Activated CD4-positive, alpha-beta memory T cell treated with anti-CD3 and anti-CD28 coated beads, Interleukin-2, amount 10 ng/mL, durations not matched to agents 7 days and 5 days (primary cell): Measurements from ENCODE around the gene NCOA4. TPM values are rescaled to one million over a fixed set of nuclear protein-coding genes. Genes with fewer than 3 reads are reported as not detected.

Experiments used
- CTCF ChIA-PET: fragments of 350-600 bp; sonication (Branson Sonifier 250); formaldehyde crosslinking; loops from one replicate; lab custom pipeline; 2021; ENCODE audit warnings: antibody characterized with exemption, inconsistent platforms; lab: Charles Lee
- POLR2A ChIA-PET: fragments of 350-600 bp; sonication (Branson Sonifier 250); formaldehyde crosslinking; loops from one replicate; lab custom pipeline; 2021; ENCODE audit warnings: antibody characterized with exemption; lab: Charles Lee
- DNase-seq: peaks from one replicate; pipeline ENCODE4 v3.0.0-alpha.2; 2020
- H3K27ac Mint-ChIP-seq: one replicate; pipeline ENCODE4 v1.8.0; 2021; ENCODE audit warnings: mild to moderate bottlenecking, mixed read lengths
- H3K27me3 Mint-ChIP-seq: one replicate; pipeline ENCODE4 v1.8.0; 2021; ENCODE audit warnings: mixed read lengths
- H3K36me3 Mint-ChIP-seq: one replicate; pipeline ENCODE4 v1.8.0; 2021; ENCODE audit warnings: low read depth, mixed read lengths
- H3K4me1 Mint-ChIP-seq: one replicate; pipeline ENCODE4 v1.8.0; 2021; ENCODE audit warnings: mixed read lengths
- H3K4me3 Mint-ChIP-seq: one replicate; pipeline ENCODE4 v1.8.0; 2021; ENCODE audit warnings: mild to moderate bottlenecking, mixed read lengths
- H3K9me3 Mint-ChIP-seq: one replicate; pipeline ENCODE4 v1.8.0; 2021; ENCODE audit warnings: mixed read lengths
- total RNA-seq, 2 experiments: library from RNA; stranded (reverse); gene quantifications; one replicate each; pipeline ENCODE4 v1.2.3, GENCODE V29; 2021

The NCOA4 gene
- 100 to 1,000 TPM; 104 to 105 TPM for total RNA-seq

DNA sequence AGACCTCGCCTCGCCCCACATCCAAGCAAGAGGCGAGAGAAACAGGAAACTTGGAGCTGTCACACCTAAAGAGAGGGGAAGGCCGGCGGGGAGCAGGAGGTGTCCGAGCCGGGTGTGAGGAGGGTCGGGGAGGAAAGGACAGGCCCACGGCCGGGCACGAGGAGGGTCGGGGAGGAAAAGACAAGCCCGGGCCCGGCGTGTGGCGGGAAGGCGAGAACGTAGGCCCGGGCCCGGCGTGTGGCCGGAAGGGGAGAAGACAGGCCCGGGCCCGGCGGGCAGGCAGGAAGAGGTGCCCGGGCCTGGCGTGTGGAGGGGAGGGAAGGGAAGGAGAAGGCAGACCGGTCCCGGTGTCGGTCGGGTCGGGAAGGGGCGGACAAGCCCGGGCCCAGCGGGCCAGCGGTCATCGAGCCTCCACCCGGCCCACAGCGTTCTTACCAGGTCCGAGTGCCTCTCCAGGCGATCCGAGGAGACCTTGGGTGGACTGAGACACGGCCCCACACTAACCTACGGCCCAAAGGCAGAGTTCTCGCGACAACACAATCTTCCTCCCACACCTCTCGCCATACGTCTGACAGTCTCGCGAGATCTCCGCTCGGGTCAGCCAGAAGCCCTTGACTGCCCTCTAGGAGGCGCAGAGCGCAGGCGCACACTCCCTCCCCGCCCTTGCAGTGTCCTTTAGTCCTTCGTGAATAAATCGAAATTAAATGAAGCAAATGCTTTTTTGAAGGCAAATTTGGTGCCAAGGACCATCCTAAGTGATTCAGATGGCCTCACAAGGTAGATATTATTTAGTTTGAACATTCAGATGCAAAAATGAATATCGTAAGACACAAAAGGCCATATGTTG, at the start of gene NCOA4:
Gene NCOA4 (minus strand): TSS at position 533 of the 847 bp plus-strand sequence. CDS start 13,943 bp downstream, outside the sequence.
- H3K4me3 Mint-ChIP-seq = peak within 1 kb of the TSS; percentile 98
- peak within 1 kb of the TSS; percentile 84 for H3K27ac Mint-ChIP-seq
- H3K9me3 Mint-ChIP-seq = no peaks in the 10 kb centered on the region
- DNase-seq = peak; percentile 98
- peaks cover 44% of the 10 kb centered on the region for H3K4me1 Mint-ChIP-seq
- ChIA-PET POLR2A (interaction anchor here (0.8 to 1.8 kb wide), 4 partner anchors 11 to 240 kb away, joined by 3 to 5 read pairs (median 3); no protein-coding TSS in a partner anchor), CTCF (interaction anchor here (0.6 to 3.9 kb wide), 10 partner anchors 12 to 795 kb away, joined by 3 to 21 read pairs (median 5); no protein-coding TSS in a partner anchor)
- peaks cover 17% of the 10 kb centered on the region for H3K36me3 Mint-ChIP-seq
- H3K27me3 Mint-ChIP-seq = peaks cover 3% of the 10 kb centered on the region

DNA sequence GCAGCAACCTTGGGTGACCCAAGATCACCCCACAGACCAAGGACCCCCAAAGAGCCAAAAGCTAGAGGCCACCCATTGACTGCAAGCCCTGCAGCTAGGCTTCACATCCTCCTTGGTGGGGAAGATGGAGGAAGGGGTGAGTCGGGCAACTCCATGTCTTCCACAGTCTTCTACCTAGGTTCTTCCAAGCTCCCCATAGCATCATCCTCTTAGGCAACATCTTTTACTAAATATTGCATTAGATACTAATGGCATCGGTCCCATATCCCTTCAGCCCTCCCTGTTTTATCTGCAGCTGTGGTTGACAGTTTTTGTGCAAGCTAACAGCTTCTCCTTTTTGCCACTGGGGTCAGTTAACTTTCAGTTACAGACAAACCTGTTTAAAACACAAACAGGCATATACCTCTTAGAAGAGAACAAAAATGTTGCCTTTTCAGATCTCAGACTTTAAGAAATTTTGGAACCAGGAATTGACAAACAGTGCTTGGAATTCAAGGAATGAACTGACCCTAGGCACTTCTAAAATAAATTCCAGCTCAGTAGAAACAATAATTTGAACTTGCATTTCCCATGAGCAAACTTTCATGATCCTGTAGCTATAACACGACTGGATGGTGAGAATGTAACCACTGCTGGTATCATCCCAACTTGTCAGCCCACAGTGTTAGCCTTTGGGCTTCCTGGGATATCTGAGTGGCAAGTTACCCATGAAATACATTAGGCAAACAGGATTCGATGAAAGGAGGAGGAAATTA, 49.6 kb upstream of the NCOA4 start:
- no peak for DNase-seq
- CTCF ChIA-PET = interaction anchor here (0.9 kb wide), 1 partner anchor 53 kb away, joined by 3 read pairs; no protein-coding TSS in a partner anchor
- H3K27me3 Mint-ChIP-seq = no peaks in the 10 kb centered on the region
- H3K4me3 Mint-ChIP-seq = no peak overlapping the region
- H3K36me3 Mint-ChIP-seq = no peaks in the 10 kb centered on the region
- no peak overlapping the region for H3K27ac Mint-ChIP-seq
- POLR2A ChIA-PET = interaction anchor here (1.1 kb wide), 1 partner anchor 12 kb away, joined by 3 read pairs; no protein-coding TSS in a partner anchor
- no peaks in the 10 kb centered on the region for H3K9me3 Mint-ChIP-seq
- H3K4me1 Mint-ChIP-seq = peaks cover 5% of the 10 kb centered on the region

DNA sequence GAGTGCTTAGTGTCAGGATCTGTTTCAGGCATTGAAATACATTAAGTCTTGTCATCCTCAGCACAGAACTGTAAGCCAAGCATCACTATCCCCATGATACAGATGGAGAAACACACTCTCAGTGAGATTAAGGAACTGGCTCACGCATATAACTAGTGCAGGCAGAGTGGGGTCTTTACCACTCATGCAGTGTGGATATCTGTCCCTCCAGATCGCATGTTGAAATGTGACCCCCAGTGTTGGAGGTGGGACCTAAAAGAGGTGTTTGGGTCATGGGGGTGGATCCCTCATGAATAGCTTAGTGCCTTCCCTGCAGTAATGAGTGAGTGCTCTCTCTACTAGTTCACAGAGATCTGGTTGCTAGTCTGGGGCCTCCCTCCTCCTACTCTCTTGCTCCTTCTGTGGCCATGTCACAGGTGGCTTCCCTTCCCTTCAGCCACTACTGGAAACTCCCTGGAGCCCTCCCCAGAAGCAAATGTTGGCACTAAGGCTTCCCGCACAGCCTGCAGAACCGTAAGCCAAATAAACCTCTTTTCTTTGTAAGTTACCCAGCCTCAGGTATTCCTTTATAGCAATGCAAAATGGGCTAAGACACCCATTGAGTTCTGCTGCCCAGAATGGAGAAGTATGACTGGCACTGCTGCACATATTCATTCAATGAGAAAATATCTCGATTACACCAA, 47.4 kb upstream of the NCOA4 start:
- no peaks in the 10 kb centered on the region for H3K27me3 Mint-ChIP-seq
- no peaks in the 10 kb centered on the region for H3K36me3 Mint-ChIP-seq
- no peak overlapping the region for H3K4me3 Mint-ChIP-seq
- DNase-seq = no peak
- H3K9me3 Mint-ChIP-seq = no peaks in the 10 kb centered on the region
- no peak overlapping the region for H3K27ac Mint-ChIP-seq
- peaks cover 5% of the 10 kb centered on the region for H3K4me1 Mint-ChIP-seq
- ChIA-PET POLR2A (no interaction called here), CTCF (interaction anchor here (1.1 to 2.1 kb wide), 2 partner anchors 29 to 49 kb away, joined by 4 to 7 read pairs; no protein-coding TSS in a partner anchor)

DNA sequence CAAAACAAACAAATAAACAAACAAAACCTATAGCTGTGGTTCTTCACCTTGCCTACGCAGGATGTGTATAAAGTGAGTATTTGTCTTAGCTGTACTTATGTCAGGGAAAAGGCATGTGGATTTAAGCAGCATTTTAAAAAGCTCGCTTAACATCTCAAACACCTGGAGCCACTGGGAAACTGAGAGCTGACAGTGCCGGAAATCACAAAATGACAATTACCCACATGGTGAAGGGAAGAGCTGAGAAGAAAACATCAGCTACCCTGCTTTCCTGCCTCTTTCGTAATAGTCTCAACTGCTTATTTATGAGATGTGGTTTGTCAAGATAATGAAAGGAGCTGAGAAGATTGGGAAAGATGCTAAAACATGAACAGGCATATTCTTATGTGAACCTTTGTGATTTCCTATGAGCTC, 46.7 kb upstream of the NCOA4 start:
- DNase-seq = no peak
- no peaks in the 10 kb centered on the region for H3K27me3 Mint-ChIP-seq
- H3K36me3 Mint-ChIP-seq = no peaks in the 10 kb centered on the region
- H3K9me3 Mint-ChIP-seq = no peaks in the 10 kb centered on the region
- CTCF ChIA-PET = interaction anchor here (1.1 to 2.1 kb wide), 2 partner anchors 30 to 48 kb away, joined by 4 to 7 read pairs; no protein-coding TSS in a partner anchor
- no peak overlapping the region for H3K27ac Mint-ChIP-seq
- peaks cover 5% of the 10 kb centered on the region for H3K4me1 Mint-ChIP-seq
- POLR2A ChIA-PET = no interaction called here
- H3K4me3 Mint-ChIP-seq = no peak overlapping the region

DNA sequence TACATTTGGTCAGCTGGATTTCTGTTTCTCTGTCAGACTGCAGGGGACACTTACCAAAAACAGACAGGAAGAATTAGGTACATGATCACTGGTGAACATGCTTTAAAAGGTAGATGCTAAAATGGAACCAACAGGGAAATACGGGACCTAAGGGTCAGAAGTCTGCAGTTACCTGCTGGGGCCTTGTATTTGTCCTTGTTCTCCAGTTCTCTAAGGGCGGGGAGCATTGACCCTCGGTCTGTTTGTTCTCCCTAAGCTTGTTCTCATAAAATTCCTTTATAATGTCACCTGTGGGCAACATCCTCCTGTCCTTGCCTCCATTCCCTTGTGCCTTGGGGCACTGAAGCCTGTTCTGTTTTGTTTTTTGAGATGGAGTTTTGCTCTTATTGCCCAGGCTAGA, 45.4 kb upstream of the NCOA4 start:
- ChIA-PET POLR2A (no interaction called here), CTCF (interaction anchor here (1.1 kb wide), 1 partner anchor 47 kb away, joined by 3 read pairs; no protein-coding TSS in a partner anchor)
- Mint-ChIP-seq H3K27ac (no peak overlapping the region), H3K4me3 (no peak overlapping the region), H3K9me3 (no peaks in the 10 kb centered on the region), H3K4me1 (peaks cover 5% of the 10 kb centered on the region), H3K27me3 (no peaks in the 10 kb centered on the region), H3K36me3 (no peaks in the 10 kb centered on the region)
- no peak for DNase-seq

DNA sequence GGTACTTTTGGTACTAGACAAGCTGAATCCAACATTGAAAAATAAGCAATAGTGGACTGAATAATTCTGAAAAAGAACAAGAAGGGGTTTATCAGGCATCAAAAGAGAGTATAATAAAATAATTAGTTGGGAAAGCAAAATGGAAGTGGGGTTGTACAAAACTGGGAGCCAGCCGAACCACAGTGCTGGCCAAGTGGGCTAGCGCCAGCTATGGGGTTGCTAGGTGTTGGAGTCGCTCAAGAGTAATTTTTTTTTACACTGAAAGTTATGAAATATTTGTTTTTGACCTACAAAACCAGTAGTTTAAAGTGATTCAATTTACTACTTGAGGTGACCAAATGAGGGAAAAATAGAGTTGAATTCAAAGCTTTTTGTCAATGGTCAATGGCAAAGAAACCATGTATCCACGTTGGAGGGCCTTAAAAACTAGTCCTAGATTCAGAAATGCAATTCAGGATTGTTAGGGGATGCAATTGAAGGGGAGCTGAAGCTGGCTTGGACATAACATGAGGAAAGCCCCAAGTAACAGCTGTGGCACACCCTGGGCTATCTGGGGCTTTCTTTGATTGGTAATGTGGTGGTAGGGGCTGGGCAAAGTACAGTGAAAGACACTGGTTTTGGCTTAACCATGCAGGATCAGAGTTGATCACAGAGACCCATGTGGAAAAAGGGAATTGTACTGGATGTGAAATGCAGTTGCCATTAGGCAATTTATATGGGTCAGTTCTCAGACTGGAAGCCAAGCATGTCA, 43.9 kb upstream of the NCOA4 start:
- H3K4me3 Mint-ChIP-seq = no peak overlapping the region
- DNase-seq = no peak
- H3K27me3 Mint-ChIP-seq = no peaks in the 10 kb centered on the region
- ChIA-PET POLR2A (no interaction called here), CTCF (no interaction called here)
- no peaks in the 10 kb centered on the region for H3K9me3 Mint-ChIP-seq
- no peak overlapping the region for H3K27ac Mint-ChIP-seq
- peaks cover 5% of the 10 kb centered on the region for H3K4me1 Mint-ChIP-seq
- H3K36me3 Mint-ChIP-seq = no peaks in the 10 kb centered on the region

DNA sequence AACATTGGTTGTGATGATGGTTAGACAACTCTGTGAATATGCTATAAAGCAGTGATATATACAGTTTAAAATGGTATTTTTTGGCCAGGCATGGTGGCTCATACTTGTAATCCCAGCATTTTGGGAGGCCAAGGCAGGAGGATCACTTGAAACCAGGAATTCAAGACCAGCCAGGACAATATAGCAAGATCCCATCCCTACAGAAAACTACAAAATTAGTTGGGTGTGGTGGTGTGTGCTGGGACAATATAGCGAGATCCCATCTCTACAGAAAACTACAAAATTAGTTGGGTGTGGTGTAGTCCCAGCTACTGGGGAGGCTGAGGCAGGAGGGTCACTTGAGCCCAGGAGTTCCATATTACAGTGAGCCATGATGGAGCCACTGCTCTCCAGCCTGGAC, 43.1 kb upstream of the NCOA4 start:
- Mint-ChIP-seq H3K36me3 (no peaks in the 10 kb centered on the region), H3K9me3 (no peaks in the 10 kb centered on the region), H3K27ac (no peak overlapping the region), H3K4me1 (peaks cover 5% of the 10 kb centered on the region), H3K27me3 (no peaks in the 10 kb centered on the region), H3K4me3 (no peak overlapping the region)
- POLR2A ChIA-PET = no interaction called here
- CTCF ChIA-PET = no interaction called here
- DNase-seq = no peak

DNA sequence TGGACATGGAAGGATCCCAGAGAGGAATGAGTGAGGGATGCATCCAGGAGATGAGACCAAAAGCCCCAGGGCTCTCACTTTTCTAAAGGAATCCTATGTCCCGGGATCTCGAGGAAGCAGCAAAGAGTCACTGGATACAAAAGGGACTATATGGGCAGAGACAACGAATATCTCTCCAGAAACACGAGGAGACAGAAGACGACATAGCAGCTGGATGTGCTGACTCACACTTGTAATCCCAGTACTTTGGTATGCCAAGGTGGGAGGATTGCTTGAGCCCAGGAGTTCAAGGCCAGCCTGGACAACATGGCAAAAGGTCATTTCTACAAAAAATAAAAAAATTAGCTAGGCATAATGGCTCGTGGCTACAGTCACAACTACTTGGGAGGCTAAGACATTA, 40.3 kb upstream of the NCOA4 start:
- Mint-ChIP-seq H3K4me3 (no peak overlapping the region), H3K27ac (no peak overlapping the region), H3K36me3 (no peaks in the 10 kb centered on the region), H3K4me1 (no peaks in the 10 kb centered on the region), H3K9me3 (no peaks in the 10 kb centered on the region), H3K27me3 (no peaks in the 10 kb centered on the region)
- DNase-seq = no peak
- POLR2A ChIA-PET = no interaction called here
- CTCF ChIA-PET = no interaction called here

DNA sequence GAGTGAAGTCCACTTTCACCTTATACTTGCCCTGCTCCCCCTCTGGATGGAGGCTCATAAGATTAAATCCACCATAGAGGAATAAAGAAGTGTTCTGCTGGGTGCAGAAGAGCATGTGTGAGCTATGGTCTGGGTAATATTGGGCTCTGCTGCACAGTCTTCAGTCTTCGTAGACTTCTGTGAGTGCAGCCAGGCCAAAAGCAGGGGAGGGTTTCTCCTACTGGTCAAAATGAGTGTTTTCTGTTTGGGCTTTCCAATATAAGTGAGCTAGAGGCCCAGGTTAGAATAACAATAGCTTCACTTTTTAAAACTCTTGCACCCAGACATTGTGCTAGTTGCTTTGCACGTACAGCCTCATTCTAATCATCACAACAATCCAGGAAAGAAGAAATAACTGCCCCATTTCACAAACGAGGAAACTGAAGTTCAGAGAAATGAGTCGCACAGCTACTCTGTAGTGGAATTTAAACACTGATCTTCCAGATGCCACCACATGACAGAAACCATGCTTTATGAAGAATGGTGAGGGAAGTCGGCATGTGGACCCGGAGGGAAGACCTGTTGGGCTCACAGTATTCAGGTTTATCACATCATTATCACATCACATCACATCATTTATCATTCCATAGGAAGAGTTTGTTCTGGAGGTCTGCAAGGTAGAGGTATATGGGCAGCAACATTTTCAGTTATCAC, 39.5 kb upstream of the NCOA4 start:
- POLR2A ChIA-PET = no interaction called here
- Mint-ChIP-seq H3K9me3 (no peaks in the 10 kb centered on the region), H3K4me1 (no peaks in the 10 kb centered on the region), H3K27me3 (no peaks in the 10 kb centered on the region), H3K36me3 (no peaks in the 10 kb centered on the region), H3K27ac (no peak overlapping the region), H3K4me3 (no peak overlapping the region)
- DNase-seq = no peak
- CTCF ChIA-PET = no interaction called here

DNA sequence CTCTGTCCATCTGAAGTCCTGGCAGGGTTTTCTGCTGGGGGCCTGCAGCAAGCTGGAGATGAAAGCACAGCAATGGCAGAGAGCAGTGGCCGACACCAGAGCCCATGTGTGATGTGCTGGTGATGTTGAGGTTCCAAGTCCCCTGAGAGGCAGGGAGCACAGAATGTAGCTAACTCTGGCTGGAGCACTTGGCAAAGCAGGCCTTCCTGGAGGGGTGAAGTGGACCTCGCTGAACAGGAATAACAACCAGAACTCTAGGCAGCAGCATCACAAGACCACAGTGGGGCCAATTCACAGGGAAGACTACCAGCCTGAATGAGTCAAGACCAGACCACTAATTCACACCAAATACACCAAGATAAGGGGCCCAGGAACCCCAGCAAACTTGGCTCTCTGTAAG, 38.5 kb upstream of the NCOA4 start:
- Mint-ChIP-seq H3K36me3 (no peaks in the 10 kb centered on the region), H3K9me3 (no peaks in the 10 kb centered on the region), H3K4me3 (no peak overlapping the region), H3K27me3 (no peaks in the 10 kb centered on the region), H3K27ac (no peak overlapping the region), H3K4me1 (no peaks in the 10 kb centered on the region)
- no peak for DNase-seq
- POLR2A ChIA-PET = no interaction called here
- CTCF ChIA-PET = no interaction called here

DNA sequence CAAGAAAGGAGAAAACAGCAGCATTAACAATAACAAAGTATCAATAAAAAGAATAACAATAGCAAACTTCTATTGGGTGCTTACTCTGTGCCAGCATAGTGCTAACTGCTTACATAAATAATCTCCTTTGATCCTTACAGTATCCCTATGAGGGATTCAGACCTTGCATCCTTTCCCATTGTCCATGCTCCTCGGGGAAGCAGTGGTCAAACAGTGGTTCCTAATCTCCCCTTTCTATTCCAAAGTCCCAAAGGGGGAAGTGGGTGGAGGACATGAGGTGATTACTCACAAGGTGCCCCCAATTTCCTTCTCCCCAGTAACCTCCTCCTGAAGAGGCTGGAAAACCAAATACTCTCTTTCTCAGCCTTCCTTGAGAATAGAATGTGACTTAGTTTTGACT, 37.7 kb upstream of the NCOA4 start:
- CTCF ChIA-PET = no interaction called here
- no peak for DNase-seq
- H3K27ac Mint-ChIP-seq = no peak overlapping the region
- no peaks in the 10 kb centered on the region for H3K9me3 Mint-ChIP-seq
- no peak overlapping the region for H3K4me3 Mint-ChIP-seq
- no peaks in the 10 kb centered on the region for H3K27me3 Mint-ChIP-seq
- no peaks in the 10 kb centered on the region for H3K4me1 Mint-ChIP-seq
- no peaks in the 10 kb centered on the region for H3K36me3 Mint-ChIP-seq
- POLR2A ChIA-PET = no interaction called here
